K562 (cell line): ENCODE results near the gene GRIN2A. TPM values are rescaled to one million over a fixed set of nuclear protein-coding genes. Genes with fewer than 3 reads are reported as not detected.

Experiments
- ATAC-seq: fragments of 200-7000 bp; cut with Tn5 transposase; 3 replicates; pipeline ENCODE4 v1.9.1; 2020; ENCODE audit warnings: moderate library complexity
- BruUV-seq: library from RNA; stranded (reverse); fragments of 400-500 nt; replicated peaks from 2 replicates; lab custom pipeline; 2021; lab: Mats Ljungman, UMichigan
- CTCF ChIA-PET: fragments of 300-600 bp; formaldehyde crosslinking; extraction: SDS; loops from one replicate; lab custom pipeline; 2021; ENCODE audit warnings: low intra/inter-chr PET ratio; lab: Yijun Ruan, JAX
- POLR2A ChIA-PET: fragments of 300-600, 350-650 bp; sonication (Branson Sonifier 250); formaldehyde crosslinking; extraction: SDS; loops from one replicate; lab custom pipeline; 2021; ENCODE audit warnings: antibody characterized with exemption, inconsistent platforms; lab: Yijun Ruan, JAX
- DNase-seq, 4 experiments: peaks; one replicate each; pipeline versions ENCODE4 v3.0.0 to v3.0.0-alpha.2; 2011 to 2018; ENCODE audit warnings: low spot score in 3 of 4, mixed read lengths in 3 of 4; ENCODE audit errors: extremely low read depth in 1 of 4
- FAIRE-seq: peaks from 2 replicates; lab custom pipeline; 2011; peaks lifted over from hg19 to GRCh38; lab: Jason Lieb, UNC
- H2AFZ ChIP-seq: 2 replicates; pipeline ENCODE4 v1.6.0; 2011; ENCODE audit warnings: low read depth, low read length, control low read depth, inconsistent platforms
- H3K27ac ChIP-seq: fragments of 200-600 bp; 3 replicates; pipeline ENCODE4 v1.8.0; 2011; ENCODE audit warnings: low read depth, mild to moderate bottlenecking, control low read depth, inconsistent platforms, low read length, moderate library complexity, mixed read lengths; ENCODE audit errors: extremely low read depth
- H3K27me3 ChIP-seq, 2 experiments: fragments of 300-600 bp in 1 of 2; 2 replicates in 1 of 2; 3 replicates in 1 of 2; pipeline versions ENCODE4 v1.6.0 to v1.8.0; 2011; ENCODE audit warnings: inconsistent platforms in 2 of 2, low read length in 2 of 2, mild to moderate bottlenecking in 1 of 2, mixed read lengths in 1 of 2, moderate library complexity in 1 of 2; ENCODE audit not compliant: control insufficient read depth in 2 of 2, insufficient read depth in 2 of 2
- H3K36me3 ChIP-seq: fragments of 300-600 bp; 3 replicates; pipeline ENCODE4 v1.8.0; 2011; ENCODE audit warnings: mild to moderate bottlenecking, low read length, inconsistent platforms; ENCODE audit not compliant: control insufficient read depth, insufficient read depth
- H3K4me1 ChIP-seq, 2 experiments: fragments of 200-600 bp in 1 of 2; replicated peaks in 1 of 2; 2 replicates in 1 of 2; 3 replicates in 1 of 2; pipeline versions ENCODE4 v1.5.1 to v1.8.0; 2011; ENCODE audit warnings: inconsistent platforms in 2 of 2, low read length in 2 of 2, mild to moderate bottlenecking in 1 of 2, mixed read lengths in 1 of 2, moderate library complexity in 1 of 2; ENCODE audit not compliant: control insufficient read depth in 2 of 2, insufficient read depth in 2 of 2
- H3K4me2 ChIP-seq: 2 replicates; pipeline ENCODE4 v1.6.1; 2011; ENCODE audit warnings: low read length, control low read depth, inconsistent platforms, mixed read lengths; ENCODE audit not compliant: insufficient read depth
- H3K4me3 ChIP-seq: fragments of 200-600 bp; sonication (generic), shearing (Covaris generic); 2 replicates; pipeline ENCODE4 v1.5.1; 2016; ENCODE audit warnings: control low read depth, inconsistent platforms
- H3K79me2 ChIP-seq: fragments of 200-600 bp; 3 replicates; pipeline ENCODE4 v1.8.0; 2011; ENCODE audit warnings: low read length, inconsistent platforms; ENCODE audit not compliant: control insufficient read depth, insufficient read depth
- H3K9ac ChIP-seq, 2 experiments: 2 replicates each; pipeline versions ENCODE4 v1.6.0 to v1.6.1; 2011; ENCODE audit warnings: low read depth in 2 of 2, low read length in 2 of 2, control low read depth in 1 of 2, inconsistent platforms in 1 of 2, mild to moderate bottlenecking in 1 of 2, mixed read lengths in 1 of 2; ENCODE audit not compliant: insufficient read depth in 1 of 2
- H3K9me1 ChIP-seq: one replicate; pipeline ENCODE4 v1.6.0; 2011; ENCODE audit warnings: inconsistent platforms, mild to moderate bottlenecking, low read length, moderate library complexity; ENCODE audit not compliant: control insufficient read depth, insufficient read depth
- H3K9me3 ChIP-seq: replicated peaks from 2 replicates; pipeline ENCODE4 v1.5.1; 2011; ENCODE audit warnings: low read depth, low read length, inconsistent platforms; ENCODE audit not compliant: control insufficient read depth, insufficient read depth
- H4K20me1 ChIP-seq: replicated peaks from 2 replicates; pipeline ENCODE4 v1.6.1; 2011; ENCODE audit warnings: low read length, inconsistent platforms, mixed read lengths; ENCODE audit not compliant: control insufficient read depth, insufficient read depth
- ELK3 ChIP-seq: fragments of 450-650 bp; formaldehyde crosslinking; IDR thresholded peaks from 2 replicates; pipeline ENCODE4 v1.4.0; 2020; ENCODE audit warnings: mild to moderate bottlenecking
- MAZ ChIP-seq, 2 experiments: fragments of 450-650 bp in 1 of 2; sonication (generic) in 1 of 2; formaldehyde crosslinking; IDR thresholded peaks in 1 of 2; conservative IDR thresholded peaks in 1 of 2; 2 replicates each; pipeline versions ENCODE4 v1.4.0 to v1.5.0; 2020; ENCODE audit warnings: mild to moderate bottlenecking in 1 of 2, missing genetic modification reagents in 1 of 2
- SRSF7 ChIP-seq: fragments of 200-400 bp; formaldehyde crosslinking; optimal IDR thresholded peaks from 2 replicates; pipeline ENCODE3; 2017; ENCODE audit warnings: mild to moderate bottlenecking, low read depth, low read length
- ZBTB12 ChIP-seq: fragments of 250-450 bp; sonication (Bioruptor Pico); IDR thresholded peaks from 2 replicates; pipeline ENCODE4 v1.4.0; 2020
- ZNF124 ChIP-seq: sonication (generic); formaldehyde crosslinking; IDR thresholded peaks from 2 replicates; pipeline ENCODE4 v1.8.1; 2022; ENCODE audit warnings: missing genetic modification reagents
- ZNF316 ChIP-seq: fragments of 450-650 bp; IDR thresholded peaks from 2 replicates; pipeline ENCODE4 v1.6.1; 2016
- WGBS: fragments of 100-300 bp; shearing (Covaris generic); methylation state at CpG from one replicate; pipeline ENCODE4 v1.1.6; 2016; ENCODE audit warnings: low coverage, mixed read lengths; ENCODE audit not compliant: insufficient coverage; ENCODE audit errors: missing lambda C conversion rate; 5-methylcytosine and 5-hydroxymethylcytosine counted together
- in situ Hi-C: fragments of 300-500 bp; cut with MboI; formaldehyde crosslinking; loops from 4 replicates; pipeline ENCODE4 v1.15.0; 2018; ENCODE audit warnings: inconsistent platforms, mixed read lengths
- intact Hi-C: fragments of 100-400 bp; cut with micrococcal nuclease; formaldehyde crosslinking; loops from 2 replicates; pipeline ENCODE4 v1.14.2; 2022
- polyA plus RNA-seq, 8 experiments: library from polyadenylated mRNA; depleted of rRNA in 4 of 8; stranded (reverse) in 5 of 8; unstranded in 3 of 8; fragments of >200 nt; fragmentation: Nextera tagmentation in 2 of 8; fragmentation: Illumina TruSeq in 1 of 8; extraction: Ambion mirVana in 2 of 8; extraction: Trizol in 1 of 8; gene quantifications; 2 replicates each; pipeline versions ENCODE4 v1.2.1 to v1.2.3, GENCODE V29; 2011 to 2014; ENCODE audit warnings: inconsistent platforms in 1 of 8, missing spikeins in 1 of 8
- total RNA-seq, 7 experiments: library from RNA; depleted of rRNA in 6 of 7; stranded (reverse); fragments of >200 nt in 6 of 7; fragmentation: Illumina TruSeq in 2 of 7; extraction: Trizol in 2 of 7; gene quantifications; 2 replicates each; pipeline versions ENCODE4 v1.2.1 to v1.2.3, GENCODE V29; 2011 to 2021; ENCODE audit warnings: low replicate concordance in 1 of 7

Gene GRIN2A
- total and polyA plus RNA-seq, 9 of the 15 experiments (the other 6 are each of a cell fraction or from before 2014, with no cell fraction given): not detected

GRCh38 chr16:9798474-9798873 lies 383.8 kb downstream of the GRIN2A start:
- no peak for TF ChIP-seq ELK3 (CRISPR knock-in tag)
- TF ChIP-seq SRSF7: no peak
- no peak for TF ChIP-seq ZNF316
- no peak for TF ChIP-seq ZNF124 (CRISPR knock-in tag)
- TF ChIP-seq ZBTB12 (CRISPR knock-in tag): no peak
- no peak for TF ChIP-seq MAZ (CRISPR knock-in tag; conservative IDR thresholded peaks at IDR 0.05 in 1 of 2, IDR thresholded peaks at IDR 0.05 in 1 of 2)
- in situ Hi-C loops (no loop called here), intact Hi-C loops (no loop called here)
- H3K27ac ChIP-seq: no peak overlapping the region
- ChIA-PET CTCF (no interaction called here), POLR2A (no interaction called here)
- no peak overlapping the region for H3K4me3 ChIP-seq
- no TSS peak for BruUV-seq
- H4K20me1 ChIP-seq: no peaks in the 10 kb centered on the region
- no peak overlapping the region for H2AFZ ChIP-seq
- peaks cover 0 to 4% of the 10 kb centered on the region in 2 experiments; a peak in 1 of 5 replicates for H3K27me3 ChIP-seq
- no peaks in the 10 kb centered on the region for H3K36me3 ChIP-seq
- no peaks in the 10 kb centered on the region for H3K9me3 ChIP-seq
- WGBS: 0% methylated on average over 1 of the region's 1 CpG
- no peak for DNase-seq
- H3K4me2 ChIP-seq: no peak overlapping the region
- H3K79me2 ChIP-seq: no peaks in the 10 kb centered on the region
- no peak for FAIRE-seq
- H3K9me1 ChIP-seq: no peaks in the 10 kb centered on the region
- no peak overlapping the region for H3K9ac ChIP-seq
- H3K4me1 ChIP-seq: no peaks in the 10 kb centered on the region
- ATAC-seq: no peak
